Myocyte (in vitro differentiated cells): ENCODE measurements around the gene NOL3. TPM values are rescaled to one million over a fixed set of nuclear protein-coding genes. Genes with fewer than 3 reads are reported as not detected.
A peak's percentile ranks its signal among the peaks of the same experiment; 100 is the strongest.

Experiments
- DNase-seq: peaks from one replicate; pipeline ENCODE4 v3.0.0-alpha.2; 2012; ENCODE audit warnings: low read depth
- polyA plus RNA-seq: library from polyadenylated mRNA; unstranded; fragments of >200 nt; gene quantifications from one replicate; pipeline ENCODE4 v1.2.1, GENCODE V29; 2012; ENCODE audit warnings: missing spikeins
- total RNA-seq: library from RNA; depleted of rRNA; stranded (reverse); fragments of >200 nt; gene quantifications from 2 replicates; pipeline ENCODE4 v1.2.3, GENCODE V29; 2014

Gene NOL3
- total RNA-seq = 70.9 and 86.5 TPM in 2 replicates
- polyA plus RNA-seq = 60.2 TPM

DNA sequence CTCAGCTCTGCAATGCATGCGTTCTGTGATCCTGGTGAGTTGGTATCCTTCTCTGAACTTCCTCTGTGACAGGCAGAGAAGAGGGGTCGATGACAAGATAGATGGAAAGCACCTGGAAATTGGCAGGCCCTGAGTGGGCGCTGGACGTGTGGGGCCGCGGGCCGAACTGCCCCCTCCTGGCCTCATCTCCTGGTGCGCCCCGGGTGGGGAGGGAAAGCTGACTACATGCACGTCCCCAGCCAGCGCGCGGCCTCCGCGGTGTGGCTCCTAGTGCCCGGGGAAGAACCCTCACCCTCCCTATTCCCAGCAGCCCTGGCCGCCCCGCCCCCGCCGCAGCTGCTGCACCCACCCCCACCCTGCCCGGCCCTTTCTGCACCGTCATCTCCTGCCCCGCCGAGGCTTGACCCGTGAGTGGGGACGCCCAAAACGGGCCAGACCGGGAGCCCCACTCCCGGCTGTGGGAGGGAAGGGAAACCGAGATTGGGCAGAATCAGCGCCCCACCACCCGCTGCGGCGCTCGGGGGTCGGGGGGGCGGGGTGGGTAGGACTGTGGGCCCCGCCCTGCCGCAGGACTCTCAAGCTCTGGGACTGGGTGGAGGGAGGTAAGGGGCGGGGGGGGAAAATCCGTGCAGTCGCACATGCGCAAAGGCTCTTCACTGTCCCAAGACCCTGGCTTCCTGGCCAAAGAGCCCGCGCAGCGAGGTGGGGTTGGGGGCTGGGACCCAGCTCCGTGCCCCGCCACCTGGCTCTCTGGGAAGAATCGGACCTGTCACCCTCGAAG is at the start of gene NOL3:
TSS of gene NOL3 (plus strand) at position 371 of the 781 bp plus-strand sequence.
- peak; percentile 93 for DNase-seq

DNA sequence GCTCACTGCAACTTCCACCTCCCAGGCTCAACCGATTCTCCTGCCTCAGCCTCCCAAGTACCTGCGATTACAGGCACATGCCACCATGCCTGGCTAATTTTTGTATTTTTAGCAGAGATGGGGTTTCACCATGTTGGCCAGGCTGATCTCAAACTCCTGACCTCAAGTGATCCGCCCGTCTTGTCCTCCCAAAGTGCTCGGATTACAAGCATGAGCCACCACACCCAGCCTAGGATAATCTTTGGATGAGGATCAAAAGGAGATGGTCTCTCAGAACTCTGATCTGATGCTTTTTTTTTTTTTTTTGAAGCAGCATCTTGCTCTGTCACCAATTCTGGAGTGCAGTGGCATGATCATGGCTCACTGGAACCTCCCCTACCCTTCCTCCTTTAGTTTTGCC is 47.5 kb upstream of the NOL3 start:
- peak; percentile 39 for DNase-seq

DNA sequence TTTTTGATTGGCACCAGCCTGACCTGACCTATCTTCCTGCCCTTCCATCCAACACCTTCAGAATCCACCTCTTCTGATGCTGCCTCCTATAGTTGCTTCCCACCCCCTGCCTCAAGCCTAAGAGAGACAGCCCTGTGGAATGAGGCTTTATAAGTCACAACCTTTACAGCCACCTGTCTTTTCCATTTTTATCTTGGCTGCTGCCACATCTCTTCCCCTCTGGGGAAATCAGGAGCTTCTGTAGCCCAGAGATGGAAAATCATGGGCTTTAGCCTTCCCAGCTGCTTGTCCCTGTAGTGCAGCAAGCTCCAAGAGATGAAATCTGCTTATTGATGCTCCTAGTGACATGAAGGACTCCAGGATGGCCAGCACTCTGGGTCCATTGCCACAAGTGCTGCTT is 41.9 kb upstream of the NOL3 start:
- peak; percentile 63 for DNase-seq

- DNase-seq = no peak
These were observed 41.5 kb upstream of the NOL3 start for GRCh38 chr16:67128887-67129286.

- no peak for DNase-seq
These were observed 40.9 kb upstream of the NOL3 start for GRCh38 chr16:67129422-67129821.

GRCh38 chr16:67137605-67138004 is 32.7 kb upstream of the NOL3 start:
- no peak for DNase-seq

DNA sequence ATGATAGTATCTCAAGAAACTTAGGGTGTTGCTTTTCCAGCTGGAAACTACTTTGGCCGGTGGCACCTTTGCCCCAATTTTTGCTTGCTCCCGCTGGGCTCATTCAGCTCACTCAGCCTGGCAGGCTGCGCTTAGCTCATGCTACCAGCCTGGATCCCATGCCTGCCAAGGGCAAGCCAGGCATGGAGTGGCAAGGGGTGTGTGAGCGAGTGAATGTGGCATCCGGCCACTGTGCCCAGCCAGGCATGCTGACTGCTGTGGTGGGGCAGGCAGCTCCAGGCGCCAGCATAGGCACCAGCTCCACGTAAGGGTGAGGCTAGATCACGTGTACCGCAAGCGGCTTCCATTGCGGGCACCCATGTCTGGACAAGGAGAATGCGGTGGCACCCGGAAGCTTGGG is 28.9 kb upstream of the NOL3 start:
- DNase-seq = no peak

- DNase-seq = no peak
These were observed 28.0 kb upstream of the NOL3 start for GRCh38 chr16:67142342-67142741.

- no peak for DNase-seq
These were observed 25.4 kb upstream of the NOL3 start for GRCh38 chr16:67144943-67145342.

GRCh38 chr16:67145746-67146145 is 24.6 kb upstream of the NOL3 start:
- no peak for DNase-seq

GRCh38 chr16:67146523-67147357 is 23.6 kb upstream of the NOL3 start:
- DNase-seq = no peak

GRCh38 chr16:67147437-67148140 is 22.7 kb upstream of the NOL3 start:
- DNase-seq = no peak

DNA sequence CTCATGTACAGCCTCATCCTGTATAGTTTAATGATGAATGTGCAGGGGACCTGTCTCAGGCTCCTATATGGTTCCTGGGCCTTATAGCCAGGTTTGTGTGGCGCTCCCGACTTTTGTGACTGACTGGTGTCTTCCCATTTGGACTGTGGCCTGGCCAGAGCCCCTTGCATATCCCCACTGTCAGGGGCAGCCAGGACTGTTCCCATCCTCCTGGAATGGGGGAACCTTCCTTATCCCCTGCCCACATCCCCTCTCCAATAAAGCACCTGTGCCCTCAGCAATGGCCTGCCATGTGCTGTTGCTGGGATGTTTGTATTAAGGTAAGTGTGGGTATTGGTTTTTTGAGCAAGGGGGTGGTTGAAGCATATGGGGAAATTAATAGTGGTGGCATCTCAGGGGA is 22.1 kb upstream of the NOL3 start:
- DNase-seq = no peak

DNA sequence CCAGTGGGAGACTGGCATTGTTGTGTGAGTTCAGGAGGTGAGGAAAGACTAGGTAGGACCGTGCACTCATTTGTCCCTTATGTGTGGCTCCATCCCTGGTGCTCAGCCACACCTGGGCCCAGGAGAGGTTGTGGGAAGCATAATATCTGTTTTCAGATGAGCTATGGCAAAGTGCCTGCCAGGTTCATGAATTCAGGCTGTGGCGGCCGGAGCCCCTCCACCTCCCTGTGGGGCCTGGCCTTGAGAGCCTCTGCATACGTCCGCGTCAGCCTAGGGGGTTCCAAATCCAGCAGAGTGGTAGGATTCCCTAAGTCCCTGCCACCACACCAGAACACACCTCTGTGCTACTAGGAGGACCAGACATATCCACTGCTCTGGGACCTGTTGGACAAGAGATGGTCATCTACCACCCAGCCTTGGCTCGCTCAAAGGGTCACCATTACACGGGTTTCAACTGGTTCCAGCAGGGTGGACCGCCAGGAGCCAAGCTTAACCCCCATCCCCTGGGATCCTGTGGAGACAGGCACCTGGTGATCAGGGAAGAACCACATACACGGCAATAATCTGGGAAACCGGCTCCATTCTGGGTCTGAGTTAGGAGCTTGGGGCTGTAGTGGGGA is 21.6 kb upstream of the NOL3 start:
- DNase-seq = no peak

DNA sequence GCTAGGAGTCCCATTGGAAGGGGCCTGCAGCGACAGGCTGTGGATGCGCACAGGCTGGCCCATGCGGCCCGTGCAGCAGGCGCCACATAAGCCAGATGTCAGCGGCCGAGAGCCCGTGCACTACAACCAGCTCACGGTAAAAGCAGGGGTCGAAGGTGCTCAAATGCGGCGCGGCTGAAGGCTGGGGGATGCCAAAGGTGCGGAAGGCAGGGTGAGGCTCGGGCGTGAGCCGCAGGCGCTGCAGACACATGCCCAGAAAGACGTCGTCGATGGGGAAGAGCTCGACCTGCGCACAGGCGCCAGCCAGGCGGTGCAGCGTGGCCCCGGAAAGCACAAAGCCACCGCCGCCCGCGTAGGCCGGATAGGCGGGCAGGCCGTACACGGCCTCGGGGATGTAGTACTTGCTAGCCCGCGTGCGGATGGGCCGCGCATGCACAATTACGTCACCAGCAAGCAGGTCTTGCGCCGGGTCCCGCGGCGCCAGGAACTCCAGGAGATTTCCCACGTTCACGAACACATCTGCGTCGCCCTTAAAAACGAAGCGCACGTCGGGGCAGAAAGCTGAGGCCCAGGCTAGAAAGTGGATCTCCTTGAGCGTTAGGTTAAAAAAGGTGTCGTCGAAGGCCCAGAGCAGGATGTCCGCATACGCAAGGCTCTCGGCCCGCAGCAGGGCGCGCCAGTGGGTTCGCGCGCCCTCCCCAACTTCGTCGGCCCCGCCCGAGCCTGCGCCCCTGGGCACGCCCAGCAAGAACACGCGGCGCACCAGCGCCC is 20.9 kb upstream of the NOL3 start:
- DNase-seq = no peak

DNA sequence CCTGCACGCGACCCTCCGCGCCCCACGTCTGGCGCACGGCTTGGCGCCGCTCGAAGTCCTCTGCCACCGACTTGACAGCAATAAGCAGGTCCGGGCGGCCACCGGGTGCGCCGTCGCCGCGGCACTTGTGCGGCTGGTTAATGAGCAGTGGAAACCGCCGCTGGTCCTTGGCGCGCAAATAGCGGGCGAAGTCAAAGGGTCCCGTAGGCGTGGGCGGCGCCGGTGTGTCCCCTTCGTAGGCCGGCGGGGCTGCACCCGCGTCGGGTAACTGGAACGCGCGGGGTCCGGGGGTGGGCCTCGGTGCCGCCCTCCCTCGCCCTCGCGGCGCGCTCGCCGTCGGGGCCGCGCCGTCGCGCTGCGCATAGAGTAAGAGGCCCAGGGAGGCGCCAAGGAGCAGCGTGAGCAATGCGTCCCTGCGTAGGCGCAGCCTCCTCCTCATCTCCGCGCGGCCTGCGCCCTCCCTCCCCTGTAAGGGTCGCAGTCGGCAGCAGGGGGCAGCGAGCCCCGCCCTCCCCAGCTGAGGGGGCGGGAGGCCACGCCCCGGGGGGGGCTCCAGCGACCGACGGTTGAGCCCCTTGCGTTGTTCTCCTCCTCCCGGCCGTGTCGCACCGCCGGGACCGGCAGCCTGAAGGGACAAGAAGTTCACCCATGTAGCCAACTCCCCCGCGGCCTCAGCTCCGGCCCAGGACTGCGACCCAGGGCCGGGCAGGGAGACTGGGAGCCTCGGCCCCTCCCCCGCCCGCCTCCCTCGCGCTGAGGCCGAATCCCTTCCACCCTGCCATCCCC is 20.1 kb upstream of the NOL3 start:
- peak; percentile 42 for DNase-seq

DNA sequence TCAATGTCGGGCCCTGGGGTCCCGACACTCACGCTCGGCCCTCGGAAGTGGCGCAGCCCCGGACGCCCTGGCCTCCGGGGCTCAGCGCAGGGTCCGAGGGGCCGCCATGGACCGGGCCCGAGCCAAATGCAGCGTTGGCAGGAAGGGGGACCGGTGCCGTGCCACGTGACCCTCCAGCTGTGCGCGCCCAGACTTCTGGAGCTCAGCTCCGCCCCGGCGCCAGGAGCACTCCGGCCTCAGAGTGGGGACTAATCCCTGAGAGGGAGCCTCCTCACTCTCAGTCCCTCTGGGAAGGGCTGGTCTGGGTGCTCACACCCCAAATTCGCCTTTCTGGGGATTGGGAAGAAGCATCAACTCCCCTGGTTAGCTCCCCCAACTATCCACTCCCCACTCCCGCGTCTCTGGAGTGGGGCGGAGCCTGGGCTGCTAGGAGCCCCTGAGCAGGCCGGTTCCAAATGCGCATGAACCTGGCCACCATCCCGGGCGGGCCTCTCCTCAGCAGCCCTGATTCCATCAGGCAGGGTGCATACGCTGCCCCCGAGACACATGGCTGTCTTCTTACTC is 19.4 kb upstream of the NOL3 start, which contains the start of gene B3GNT9:
TSS of gene B3GNT9 (minus strand) at position 166 of the 564 bp plus-strand sequence. CDS start 513 bp downstream, outside the sequence.
- peak; percentile 81 for DNase-seq

- DNase-seq = no peak
These were observed 18.8 kb upstream of the NOL3 start for GRCh38 chr16:67151431-67152097.
